WTC11 (cell line): Measurements from ENCODE around the gene INTS6L. TPM values are rescaled to one million over a fixed set of nuclear protein-coding genes. Genes with fewer than 3 reads are reported as not detected.

Source experiments
- ATAC-seq: fragments of 200-7000 bp; cut with Tn5 transposase; 2 replicates; pipeline ENCODE4 v1.10.0; 2021; ENCODE audit warnings: mild to moderate bottlenecking, moderate library complexity
- CTCF ChIA-PET: fragments of 300-600 bp; sonication (Branson Sonifier 250); formaldehyde crosslinking; loops from one replicate; lab custom pipeline; 2021; ENCODE audit warnings: antibody characterized with exemption; lab: Charles Lee
- POLR2A ChIA-PET: fragments of 350-600 bp; sonication (Branson Sonifier 250); formaldehyde crosslinking; loops from one replicate; lab custom pipeline; 2021; ENCODE audit warnings: antibody characterized with exemption; lab: Charles Lee
- DNase-seq: peaks from one replicate; pipeline ENCODE4 v3.0.0; 2021; ENCODE audit warnings: low spot score
- H3K27ac Mint-ChIP-seq: 2 replicates; pipeline ENCODE4 v1.8.0; 2021; ENCODE audit warnings: mixed read lengths
- H3K27me3 Mint-ChIP-seq: 2 replicates; pipeline ENCODE4 v1.8.0; 2021; ENCODE audit warnings: low read depth, mild to moderate bottlenecking, moderate library complexity, mixed read lengths
- H3K36me3 Mint-ChIP-seq: 2 replicates; pipeline ENCODE4 v1.8.0; 2021; ENCODE audit warnings: mixed read lengths
- H3K4me1 Mint-ChIP-seq: 2 replicates; pipeline ENCODE4 v1.8.0; 2022; ENCODE audit warnings: mixed read lengths
- H3K4me3 Mint-ChIP-seq: 2 replicates; pipeline ENCODE4 v1.8.0; 2021; ENCODE audit warnings: mild to moderate bottlenecking, moderate library complexity, mixed read lengths
- H3K9me3 Mint-ChIP-seq: 2 replicates; pipeline ENCODE4 v1.8.0; 2021; ENCODE audit warnings: mixed read lengths
- ATF3 ChIP-seq: sonication (generic); formaldehyde crosslinking; conservative IDR thresholded peaks from 2 replicates; pipeline ENCODE4 v1.8.1; 2022; ENCODE audit warnings: mild to moderate bottlenecking, missing genetic modification reagents
- ATF6 ChIP-seq: sonication (generic); formaldehyde crosslinking; IDR thresholded peaks from 2 replicates; pipeline ENCODE4 v1.8.1; 2023; ENCODE audit warnings: mild to moderate bottlenecking, missing genetic modification reagents
- CREB1 ChIP-seq: sonication (generic); formaldehyde crosslinking; IDR thresholded peaks from 2 replicates; pipeline ENCODE4 v1.8.0; 2023; ENCODE audit warnings: mild to moderate bottlenecking, missing genetic modification reagents
- EMX1 ChIP-seq: fragments of 250-450 bp; sonication (Bioruptor Pico); IDR thresholded peaks from 2 replicates; pipeline ENCODE4 v1.8.0; 2021; ENCODE audit warnings: mild to moderate bottlenecking
- HMGA2 ChIP-seq: fragments of 250-450 bp; sonication (Bioruptor Pico); IDR thresholded peaks from 2 replicates; pipeline ENCODE4 v1.4.0; 2021; ENCODE audit warnings: mild to moderate bottlenecking, moderate library complexity
- JAZF1 ChIP-seq: fragments of 250-450 bp; sonication (Bioruptor Pico); IDR thresholded peaks from 2 replicates; pipeline ENCODE4 v1.9.0; 2021; ENCODE audit warnings: moderate library complexity, mild to moderate bottlenecking, inconsistent platforms
- KAT7 ChIP-seq: sonication (generic); formaldehyde crosslinking; IDR thresholded peaks from 2 replicates; pipeline ENCODE4 v1.8.1; 2023; ENCODE audit warnings: missing genetic modification reagents, mild to moderate bottlenecking, borderline replicate concordance
- MXD4 ChIP-seq: fragments of 250-450 bp; sonication (Bioruptor Pico); IDR thresholded peaks from 2 replicates; pipeline ENCODE4 v1.8.0; 2021; ENCODE audit warnings: mild to moderate bottlenecking, moderate library complexity, borderline replicate concordance
- TEAD1 ChIP-seq: sonication (generic); formaldehyde crosslinking; IDR thresholded peaks from 2 replicates; pipeline ENCODE4 v1.8.0; 2022; ENCODE audit warnings: mild to moderate bottlenecking, missing genetic modification reagents
- TEAD4 ChIP-seq: sonication (generic); formaldehyde crosslinking; IDR thresholded peaks from 2 replicates; pipeline ENCODE4 v1.8.0; 2022; ENCODE audit warnings: mild to moderate bottlenecking, missing genetic modification reagents
- USF1 ChIP-seq: sonication (generic); formaldehyde crosslinking; IDR thresholded peaks from 2 replicates; pipeline ENCODE4 v1.8.0; 2022; ENCODE audit warnings: mild to moderate bottlenecking, missing genetic modification reagents
- ZBTB43 ChIP-seq: sonication (generic); formaldehyde crosslinking; IDR thresholded peaks from 2 replicates; pipeline ENCODE4 v1.8.1; 2023; ENCODE audit warnings: mild to moderate bottlenecking, missing genetic modification reagents
- ZNF121 ChIP-seq: sonication (generic); formaldehyde crosslinking; IDR thresholded peaks from 2 replicates; pipeline ENCODE4 v1.8.0; 2023; ENCODE audit warnings: missing genetic modification reagents
- ZNF138 ChIP-seq: sonication (generic); formaldehyde crosslinking; conservative IDR thresholded peaks from 2 replicates; pipeline ENCODE4 v1.8.1; 2022; ENCODE audit warnings: mild to moderate bottlenecking, moderate library complexity, missing genetic modification reagents
- ZNF232 ChIP-seq: sonication (generic); formaldehyde crosslinking; IDR thresholded peaks from 2 replicates; pipeline ENCODE4 v1.8.0; 2022; ENCODE audit warnings: mild to moderate bottlenecking, missing genetic modification reagents
- ZNF317 ChIP-seq: sonication (generic); formaldehyde crosslinking; IDR thresholded peaks from 2 replicates; pipeline ENCODE4 v1.8.1; 2023; ENCODE audit warnings: low read depth, mild to moderate bottlenecking, moderate library complexity, missing genetic modification reagents, borderline replicate concordance
- total RNA-seq: library from RNA; stranded (reverse); gene quantifications from 3 replicates; pipeline ENCODE4 v1.2.3, GENCODE V29; 2021
- TF ChIP-seq, protein P1 (sequence below): sonication (generic); formaldehyde crosslinking; IDR thresholded peaks from 2 replicates; pipeline ENCODE4 v1.8.0; 2022; ENCODE audit warnings: missing genetic modification reagents
- TF ChIP-seq, protein P2 (sequence below): sonication (generic); formaldehyde crosslinking; conservative IDR thresholded peaks from 2 replicates; pipeline ENCODE4 v1.8.1; 2023; ENCODE audit warnings: mild to moderate bottlenecking, low read depth, missing genetic modification reagents, moderate library complexity
- TF ChIP-seq, protein P3 (sequence below): sonication (generic); formaldehyde crosslinking; IDR thresholded peaks from 2 replicates; pipeline ENCODE4 v1.8.0; 2023; ENCODE audit warnings: missing genetic modification reagents

Gene INTS6L
- total RNA-seq, 1 experiment from 2014 or later: 5.4 TPM

DNA sequence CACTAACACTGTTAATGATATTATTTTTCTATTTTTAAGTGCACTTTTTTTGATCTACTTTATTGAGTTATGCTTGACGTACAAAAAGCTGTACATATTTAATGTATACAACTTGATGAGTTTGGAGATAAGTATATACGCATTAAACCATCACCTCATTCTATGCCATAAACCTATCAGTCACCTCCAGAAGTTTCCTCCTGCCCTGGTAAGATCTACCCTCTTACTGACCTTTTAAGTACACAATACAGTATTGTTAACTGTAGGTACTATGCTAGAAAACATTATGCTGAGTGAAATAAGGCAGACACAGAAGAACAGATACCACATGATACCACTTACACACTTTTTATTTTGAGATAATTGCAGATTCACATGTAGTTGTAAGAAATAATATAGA lies 36.9 kb downstream of the INTS6L start (continued):
- TF ChIP-seq, protein P1, sequence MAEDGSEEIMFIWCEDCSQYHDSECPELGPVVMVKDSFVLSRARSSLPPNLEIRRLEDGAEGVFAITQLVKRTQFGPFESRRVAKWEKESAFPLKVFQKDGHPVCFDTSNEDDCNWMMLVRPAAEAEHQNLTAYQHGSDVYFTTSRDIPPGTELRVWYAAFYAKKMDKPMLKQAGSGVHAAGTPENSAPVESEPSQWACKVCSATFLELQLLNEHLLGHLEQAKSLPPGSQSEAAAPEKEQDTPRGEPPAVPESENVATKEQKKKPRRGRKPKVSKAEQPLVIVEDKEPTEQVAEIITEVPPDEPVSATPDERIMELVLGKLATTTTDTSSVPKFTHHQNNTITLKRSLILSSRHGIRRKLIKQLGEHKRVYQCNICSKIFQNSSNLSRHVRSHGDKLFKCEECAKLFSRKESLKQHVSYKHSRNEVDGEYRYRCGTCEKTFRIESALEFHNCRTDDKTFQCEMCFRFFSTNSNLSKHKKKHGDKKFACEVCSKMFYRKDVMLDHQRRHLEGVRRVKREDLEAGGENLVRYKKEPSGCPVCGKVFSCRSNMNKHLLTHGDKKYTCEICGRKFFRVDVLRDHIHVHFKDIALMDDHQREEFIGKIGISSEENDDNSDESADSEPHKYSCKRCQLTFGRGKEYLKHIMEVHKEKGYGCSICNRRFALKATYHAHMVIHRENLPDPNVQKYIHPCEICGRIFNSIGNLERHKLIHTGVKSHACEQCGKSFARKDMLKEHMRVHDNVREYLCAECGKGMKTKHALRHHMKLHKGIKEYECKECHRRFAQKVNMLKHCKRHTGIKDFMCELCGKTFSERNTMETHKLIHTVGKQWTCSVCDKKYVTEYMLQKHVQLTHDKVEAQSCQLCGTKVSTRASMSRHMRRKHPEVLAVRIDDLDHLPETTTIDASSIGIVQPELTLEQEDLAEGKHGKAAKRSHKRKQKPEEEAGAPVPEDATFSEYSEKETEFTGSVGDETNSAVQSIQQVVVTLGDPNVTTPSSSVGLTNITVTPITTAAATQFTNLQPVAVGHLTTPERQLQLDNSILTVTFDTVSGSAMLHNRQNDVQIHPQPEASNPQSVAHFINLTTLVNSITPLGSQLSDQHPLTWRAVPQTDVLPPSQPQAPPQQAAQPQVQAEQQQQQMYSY (CRISPR knock-in tag): no peak
- TF ChIP-seq TEAD1 (no peak), ZNF121 (CRISPR knock-in tag) (no peak), HMGA2 (CRISPR knock-in tag) (no peak), JAZF1 (no peak), ATF3 (CRISPR knock-in tag) (no peak), MXD4 (CRISPR knock-in tag) (no peak), CREB1 (CRISPR knock-in tag) (no peak)

GRCh38 chrX:135572436-135572835 lies 52.0 kb downstream of the INTS6L start:
- TF ChIP-seq USF1 (CRISPR knock-in tag) (no peak), EMX1 (CRISPR knock-in tag) (no peak), ZNF232 (CRISPR knock-in tag) (no peak), ZBTB43 (CRISPR knock-in tag) (no peak)
- TF ChIP-seq, protein P2, sequence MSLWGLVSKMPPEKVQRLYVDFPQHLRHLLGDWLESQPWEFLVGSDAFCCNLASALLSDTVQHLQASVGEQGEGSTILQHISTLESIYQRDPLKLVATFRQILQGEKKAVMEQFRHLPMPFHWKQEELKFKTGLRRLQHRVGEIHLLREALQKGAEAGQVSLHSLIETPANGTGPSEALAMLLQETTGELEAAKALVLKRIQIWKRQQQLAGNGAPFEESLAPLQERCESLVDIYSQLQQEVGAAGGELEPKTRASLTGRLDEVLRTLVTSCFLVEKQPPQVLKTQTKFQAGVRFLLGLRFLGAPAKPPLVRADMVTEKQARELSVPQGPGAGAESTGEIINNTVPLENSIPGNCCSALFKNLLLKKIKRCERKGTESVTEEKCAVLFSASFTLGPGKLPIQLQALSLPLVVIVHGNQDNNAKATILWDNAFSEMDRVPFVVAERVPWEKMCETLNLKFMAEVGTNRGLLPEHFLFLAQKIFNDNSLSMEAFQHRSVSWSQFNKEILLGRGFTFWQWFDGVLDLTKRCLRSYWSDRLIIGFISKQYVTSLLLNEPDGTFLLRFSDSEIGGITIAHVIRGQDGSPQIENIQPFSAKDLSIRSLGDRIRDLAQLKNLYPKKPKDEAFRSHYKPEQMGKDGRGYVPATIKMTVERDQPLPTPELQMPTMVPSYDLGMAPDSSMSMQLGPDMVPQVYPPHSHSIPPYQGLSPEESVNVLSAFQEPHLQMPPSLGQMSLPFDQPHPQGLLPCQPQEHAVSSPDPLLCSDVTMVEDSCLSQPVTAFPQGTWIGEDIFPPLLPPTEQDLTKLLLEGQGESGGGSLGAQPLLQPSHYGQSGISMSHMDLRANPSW (CRISPR knock-in tag): no peak
- ATAC-seq: no peak
- no peaks in the 10 kb centered on the region for H3K36me3 Mint-ChIP-seq
- POLR2A ChIA-PET: no interaction called here
- CTCF ChIA-PET: no interaction called here
- no peak overlapping the region for H3K4me3 Mint-ChIP-seq
- no peaks in the 10 kb centered on the region for H3K27me3 Mint-ChIP-seq
- DNase-seq: no peak
- peaks cover 3% of the 10 kb centered on the region for H3K4me1 Mint-ChIP-seq
- no peak overlapping the region for H3K27ac Mint-ChIP-seq
- no peaks in the 10 kb centered on the region for H3K9me3 Mint-ChIP-seq

GRCh38 chrX:135581496-135581895 lies 61.0 kb downstream of the INTS6L start:
- ChIA-PET POLR2A (no interaction called here), CTCF (no interaction called here)
- Mint-ChIP-seq H3K36me3 (no peaks in the 10 kb centered on the region), H3K27me3 (no peaks in the 10 kb centered on the region), H3K9me3 (no peaks in the 10 kb centered on the region), H3K27ac (no peak overlapping the region), H3K4me1 (0 out of 2 replicates have a peak, but pooled peaks cover 6% of the 10 kb centered on the region), H3K4me3 (no peak overlapping the region)
- ATAC-seq: no peak
- DNase-seq: no peak
- TF ChIP-seq ZNF317 (no peak), MXD4 (CRISPR knock-in tag) (no peak), ATF6 (CRISPR knock-in tag) (no peak), KAT7 (CRISPR knock-in tag) (no peak), ZNF138 (no peak), TEAD4 (CRISPR knock-in tag) (no peak)
- TF ChIP-seq, protein P1 (CRISPR knock-in tag): no peak
- TF ChIP-seq, protein P3, sequence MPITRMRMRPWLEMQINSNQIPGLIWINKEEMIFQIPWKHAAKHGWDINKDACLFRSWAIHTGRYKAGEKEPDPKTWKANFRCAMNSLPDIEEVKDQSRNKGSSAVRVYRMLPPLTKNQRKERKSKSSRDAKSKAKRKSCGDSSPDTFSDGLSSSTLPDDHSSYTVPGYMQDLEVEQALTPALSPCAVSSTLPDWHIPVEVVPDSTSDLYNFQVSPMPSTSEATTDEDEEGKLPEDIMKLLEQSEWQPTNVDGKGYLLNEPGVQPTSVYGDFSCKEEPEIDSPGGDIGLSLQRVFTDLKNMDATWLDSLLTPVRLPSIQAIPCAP (CRISPR knock-in tag): no peak
